H9 (cell line): ENCODE measurements around the gene TBX3. TPM values are rescaled to one million over a fixed set of nuclear protein-coding genes. Genes with fewer than 3 reads are reported as not detected.

ENCODE experiments used
- DNase-seq: peaks from one replicate; pipeline ENCODE4 v3.0.0-alpha.2; 2017
- H2AFZ ChIP-seq: one replicate; pipeline ENCODE4 v1.6.1; 2013; ENCODE audit warnings: mild to moderate bottlenecking, low read length, control low read depth, moderate library complexity
- H2AK5ac ChIP-seq: 2 replicates; pipeline ENCODE4 v1.6.1; 2013; ENCODE audit warnings: low read length, control low read depth, mixed read lengths; ENCODE audit not compliant: insufficient read length
- H2BK120ac ChIP-seq: one replicate; pipeline ENCODE4 v1.6.1; 2013; ENCODE audit warnings: low read depth, mild to moderate bottlenecking, low read length, control low read depth, inconsistent platforms; ENCODE audit not compliant: poor library complexity, severe bottlenecking
- H2BK12ac ChIP-seq: 2 replicates; pipeline ENCODE4 v1.6.1; 2013; ENCODE audit warnings: low read length, control low read depth, mixed read lengths, low read depth; ENCODE audit not compliant: insufficient read length
- H2BK15ac ChIP-seq: 2 replicates; pipeline ENCODE4 v1.6.1; 2013; ENCODE audit warnings: low read depth, low read length, control low read depth
- H2BK20ac ChIP-seq: one replicate; pipeline ENCODE4 v1.6.1; 2013; ENCODE audit warnings: low read depth, mild to moderate bottlenecking, low read length, control low read depth, inconsistent platforms; ENCODE audit not compliant: poor library complexity, severe bottlenecking
- H2BK5ac ChIP-seq: 2 replicates; pipeline ENCODE4 v1.6.1; 2013; ENCODE audit warnings: low read length, control low read depth, mixed read lengths; ENCODE audit not compliant: insufficient read length
- H3K14ac ChIP-seq: 2 replicates; pipeline ENCODE4 v1.6.1; 2013; ENCODE audit warnings: low read length, control low read depth; ENCODE audit not compliant: insufficient read depth
- H3K18ac ChIP-seq: 2 replicates; pipeline ENCODE4 v1.6.1; 2013; ENCODE audit warnings: low read depth, mild to moderate bottlenecking, mixed read lengths, low read length, control low read depth; ENCODE audit not compliant: insufficient read length
- H3K23ac ChIP-seq: 2 replicates; pipeline ENCODE4 v1.6.1; 2013; ENCODE audit warnings: low read length, control low read depth, mixed read lengths, low read depth; ENCODE audit not compliant: insufficient read length
- H3K23me2 ChIP-seq: 2 replicates; pipeline ENCODE4 v1.6.1; 2013; ENCODE audit warnings: low read depth, mild to moderate bottlenecking, mixed read lengths, low read length, control low read depth; ENCODE audit not compliant: insufficient read length, poor library complexity, severe bottlenecking
- H3K27ac ChIP-seq: 2 replicates; pipeline ENCODE4 v1.5.1; 2013; ENCODE audit warnings: low read length, control low read depth, mixed read lengths, low read depth; ENCODE audit not compliant: insufficient read length
- H3K27me3 ChIP-seq: 2 replicates; pipeline ENCODE4 v1.6.1; 2013; ENCODE audit warnings: low read length, control low read depth, inconsistent platforms; ENCODE audit not compliant: insufficient read depth
- H3K4ac ChIP-seq: 2 replicates; pipeline ENCODE4 v1.6.1; 2013; ENCODE audit warnings: low read depth, mild to moderate bottlenecking, control low read depth, inconsistent platforms, low read length, moderate library complexity
- H3K4me1 ChIP-seq: 2 replicates; pipeline ENCODE4 v1.6.1; 2013; ENCODE audit warnings: low read length, control low read depth, inconsistent platforms; ENCODE audit not compliant: insufficient read depth
- H3K4me2 ChIP-seq: 2 replicates; pipeline ENCODE4 v1.6.1; 2013; ENCODE audit warnings: low read length, control low read depth, mixed read lengths; ENCODE audit not compliant: insufficient read length, insufficient read depth
- H3K56ac ChIP-seq: 2 replicates; pipeline ENCODE4 v1.6.1; 2013; ENCODE audit warnings: low read depth, mild to moderate bottlenecking, mixed read lengths, low read length, control low read depth; ENCODE audit not compliant: insufficient read length
- H3K79me1 ChIP-seq: 2 replicates; pipeline ENCODE4 v1.6.1; 2013; ENCODE audit warnings: low read depth, mild to moderate bottlenecking, moderate library complexity, low read length, control low read depth, inconsistent platforms; ENCODE audit not compliant: insufficient read depth, poor library complexity, severe bottlenecking
- H3K79me2 ChIP-seq: 2 replicates; pipeline ENCODE4 v1.6.1; 2013; ENCODE audit warnings: low read length, control low read depth, inconsistent platforms; ENCODE audit not compliant: insufficient read depth
- H3K9ac ChIP-seq: 2 replicates; pipeline ENCODE4 v1.6.1; 2013; ENCODE audit warnings: low read length, control low read depth, mixed read lengths; ENCODE audit not compliant: insufficient read length; ENCODE audit errors: extremely low read depth
- H3K9me3 ChIP-seq: one replicate; pipeline ENCODE4 v1.6.1; 2013; ENCODE audit warnings: low read depth, low read length, inconsistent platforms; ENCODE audit not compliant: control insufficient read depth
- H3T11ph ChIP-seq: one replicate; pipeline ENCODE4 v1.6.1; 2013; ENCODE audit warnings: mild to moderate bottlenecking, low read length, control low read depth, inconsistent platforms
- H4K20me1 ChIP-seq: one replicate; pipeline ENCODE4 v1.6.1; 2013; ENCODE audit not compliant: control insufficient read depth, insufficient read length, insufficient read depth
- H4K5ac ChIP-seq: 2 replicates; pipeline ENCODE4 v1.6.1; 2013; ENCODE audit warnings: low read depth, mild to moderate bottlenecking, mixed read lengths, low read length, control low read depth; ENCODE audit not compliant: insufficient read length
- H4K8ac ChIP-seq: replicated peaks from 2 replicates; pipeline ENCODE4 v1.6.1; 2013; ENCODE audit warnings: low read length, control low read depth, mixed read lengths, low read depth; ENCODE audit not compliant: insufficient read length
- H4K91ac ChIP-seq: 2 replicates; pipeline ENCODE4 v1.6.1; 2013; ENCODE audit warnings: low read depth, mild to moderate bottlenecking, moderate library complexity, mixed read lengths, low read length, control low read depth; ENCODE audit not compliant: insufficient read length
- H3K27ac Mint-ChIP-seq, 3 experiments: 2 replicates in 2 of 3; 3 replicates in 1 of 3; pipeline ENCODE4 v1.8.0; 2020 to 2021; ENCODE audit warnings: mixed read lengths in 3 of 3, mild to moderate bottlenecking in 1 of 3, moderate library complexity in 1 of 3
- H3K27me3 Mint-ChIP-seq: 2 replicates; pipeline ENCODE4 v1.8.0; 2021; ENCODE audit warnings: low read depth, mild to moderate bottlenecking, moderate library complexity, mixed read lengths
- H3K36me3 Mint-ChIP-seq, 3 experiments: 2 replicates in 2 of 3; 3 replicates in 1 of 3; pipeline ENCODE4 v1.8.0; 2020 to 2021; ENCODE audit warnings: low read depth in 3 of 3, mixed read lengths in 3 of 3; ENCODE audit not compliant: insufficient read depth in 1 of 3
- H3K4me1 Mint-ChIP-seq, 2 experiments: 2 replicates each; pipeline ENCODE4 v1.8.0; 2020; ENCODE audit warnings: mixed read lengths in 2 of 2
- H3K4me3 Mint-ChIP-seq, 2 experiments: 2 replicates in 1 of 2; 3 replicates in 1 of 2; pipeline ENCODE4 v1.8.0; 2020 to 2021; ENCODE audit warnings: mild to moderate bottlenecking in 2 of 2, mixed read lengths in 2 of 2, moderate library complexity in 1 of 2
- H3K9me3 Mint-ChIP-seq, 2 experiments: 2 replicates in 1 of 2; 3 replicates in 1 of 2; pipeline ENCODE4 v1.8.0; 2020; ENCODE audit warnings: mild to moderate bottlenecking in 2 of 2, mixed read lengths in 2 of 2, moderate library complexity in 1 of 2
- CTCF ChIP-seq: fragments of 200-600 bp; sonication (generic); conservative IDR thresholded peaks from 3 replicates; pipeline ENCODE4 v1.8.0; 2021; ENCODE audit warnings: antibody characterized with exemption, mild to moderate bottlenecking
- WGBS: extraction: QIAGEN DNeasy Blood & Tissue Kit; methylation state at CpG from one replicate; pipeline ENCODE4 v1.1.7; 2013; ENCODE audit warnings: missing lambda C conversion rate, low lambda C conversion rate, mixed read lengths; ENCODE audit not compliant: insufficient read length; ENCODE audit errors: extremely low coverage; 5-methylcytosine and 5-hydroxymethylcytosine counted together
- total RNA-seq: library from RNA; stranded (reverse); gene quantifications from 2 replicates; pipeline ENCODE4 v1.2.1, GENCODE V29; 2021

TBX3 gene
- total RNA-seq, 1 experiment from 2014 or later = 0.04 TPM

- Histone ChIP-seq H3K27ac (no peak overlapping the region), H3K9ac (no peak overlapping the region), H3K4me1 (no peaks in the 10 kb centered on the region; the same call in 1 of the 2 replicates), H3T11ph (no peak overlapping the region), H4K5ac (no peak overlapping the region), H2BK5ac (no peak overlapping the region), H3K79me2 (no peaks in the 10 kb centered on the region), H4K8ac (no peak overlapping the region), H3K4me2 (no peak overlapping the region), H2BK120ac (no peak overlapping the region), H3K23ac (no peak overlapping the region), H3K4ac (no peak overlapping the region), H3K18ac (no peak overlapping the region), H2BK12ac (no peak overlapping the region), H3K79me1 (no peaks in the 10 kb centered on the region), H3K9me3 (no peaks in the 10 kb centered on the region), H2BK20ac (no peak overlapping the region), H3K56ac (no peak overlapping the region), H2AK5ac (no peak overlapping the region), H3K23me2 (peaks cover 8% of the 10 kb centered on the region), H3K27me3 (peaks cover 95% of the 10 kb centered on the region), H2BK15ac (no peak overlapping the region), H2AFZ (no peak overlapping the region), H4K91ac (no peak overlapping the region), H3K14ac (no peak overlapping the region), H4K20me1 (peaks cover 2% of the 10 kb centered on the region)
- H3K9me3 Mint-ChIP-seq = peaks cover 4 to 25% of the 10 kb centered on the region in 2 experiments; a peak in 3 of 5 replicates
- H3K4me3 Mint-ChIP-seq = no peak overlapping the region; a peak in 1 of 5 replicates
- no peak for DNase-seq
- no CpG with 5 or more reads among the region's 5 CpGs for WGBS
- H3K27ac Mint-ChIP-seq = no peak overlapping the region
- H3K4me1 Mint-ChIP-seq = peaks cover 33 to 69% of the 10 kb centered on the region in 2 experiments
- TF ChIP-seq CTCF = no peak
- H3K36me3 Mint-ChIP-seq = no peaks in the 10 kb centered on the region
- H3K27me3 Mint-ChIP-seq = peaks cover 99% of the 10 kb centered on the region
Measured at GRCh38 chr12:114689075-114689994, 5.4 kb upstream of the TBX3 start.
